ENCODE measurements around the gene ATG10. TPM values are rescaled to one million over a fixed set of nuclear protein-coding genes. Genes with fewer than 3 reads are reported as not detected.
A peak's percentile ranks its signal among the peaks of the same experiment; 100 is the strongest.
"Not testable (repeated sequence)": the region's sequence is repeated elsewhere in the genome, so short reads cannot be mapped to it uniquely, and the experiment has no call there.

Gene ATG10
- total RNA-seq, 1 experiment from 2014 or later = 34.5 TPM

DNA sequence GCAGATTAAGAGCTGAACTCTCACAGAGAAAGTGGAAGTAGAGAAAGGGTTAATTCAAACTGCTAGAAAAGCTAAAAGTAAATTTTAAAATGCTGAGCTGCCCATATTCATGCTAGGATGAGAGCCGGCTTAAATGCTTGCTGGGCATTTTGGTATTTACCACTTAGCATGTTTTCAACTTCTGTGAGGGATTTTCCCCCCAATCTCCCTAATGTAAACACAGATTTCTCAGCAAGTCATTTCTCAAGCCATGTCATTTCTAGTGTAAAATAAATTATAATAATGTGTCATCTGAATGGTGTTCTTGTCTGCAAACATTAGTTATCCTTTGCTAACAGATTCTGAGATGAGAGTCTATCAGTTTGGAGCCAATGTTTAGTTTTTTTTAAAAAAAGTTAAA is 284.0 kb downstream of the ATG10 start:
- no peak overlapping the region for H3K4me3 ChIP-seq (ENCODE audit: insufficient read depth, low read depth, low read length)
- no peak for DNase-seq

GRCh38 chr5:82257247-82257646 is 285.4 kb downstream of the ATG10 start:
- Histone ChIP-seq H3K36me3 (replicated peaks; ENCODE audit: control insufficient read depth, insufficient read depth, low read length) (no peaks in the 10 kb centered on the region), H3K4me3 (ENCODE audit: insufficient read depth, low read depth, low read length) (no peak overlapping the region), H3K27me3 (ENCODE audit: control insufficient read depth, insufficient read depth, low read length) (no peaks in the 10 kb centered on the region)
- DNase-seq = no peak

More for the DNA sequence above, 284.0 kb downstream of the ATG10 start:
- no peaks in the 10 kb centered on the region for H3K36me3 ChIP-seq (replicated peaks; ENCODE audit: control insufficient read depth, insufficient read depth, low read length)
- no peaks in the 10 kb centered on the region for H3K27me3 ChIP-seq (ENCODE audit: control insufficient read depth, insufficient read depth, low read length)

DNA sequence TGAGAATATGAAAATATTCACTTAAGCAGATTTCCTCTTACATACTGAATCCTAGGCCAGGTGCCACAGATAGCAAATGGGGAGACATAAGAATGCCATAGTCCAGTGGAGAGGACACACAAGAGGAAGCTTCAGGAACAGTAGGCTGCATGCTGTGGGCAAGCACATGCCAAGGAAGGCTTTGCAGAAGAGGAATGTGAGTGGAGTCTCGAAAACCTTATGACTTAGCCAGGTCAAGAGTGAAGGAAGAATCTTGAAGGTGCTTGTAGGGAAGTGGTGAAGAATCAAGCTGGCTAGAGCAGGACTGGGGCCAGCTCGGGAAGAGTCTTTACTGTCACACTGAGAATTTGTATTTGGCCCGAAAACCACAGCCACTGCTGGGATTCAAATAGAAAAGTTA is 285.9 kb downstream of the ATG10 start:
- H3K36me3 ChIP-seq (replicated peaks; ENCODE audit: control insufficient read depth, insufficient read depth, low read length) = no peaks in the 10 kb centered on the region
- no peak overlapping the region for H3K4me3 ChIP-seq (ENCODE audit: insufficient read depth, low read depth, low read length)
- H3K27me3 ChIP-seq (ENCODE audit: control insufficient read depth, insufficient read depth, low read length) = no peaks in the 10 kb centered on the region
- DNase-seq = peak; percentile 5

DNA sequence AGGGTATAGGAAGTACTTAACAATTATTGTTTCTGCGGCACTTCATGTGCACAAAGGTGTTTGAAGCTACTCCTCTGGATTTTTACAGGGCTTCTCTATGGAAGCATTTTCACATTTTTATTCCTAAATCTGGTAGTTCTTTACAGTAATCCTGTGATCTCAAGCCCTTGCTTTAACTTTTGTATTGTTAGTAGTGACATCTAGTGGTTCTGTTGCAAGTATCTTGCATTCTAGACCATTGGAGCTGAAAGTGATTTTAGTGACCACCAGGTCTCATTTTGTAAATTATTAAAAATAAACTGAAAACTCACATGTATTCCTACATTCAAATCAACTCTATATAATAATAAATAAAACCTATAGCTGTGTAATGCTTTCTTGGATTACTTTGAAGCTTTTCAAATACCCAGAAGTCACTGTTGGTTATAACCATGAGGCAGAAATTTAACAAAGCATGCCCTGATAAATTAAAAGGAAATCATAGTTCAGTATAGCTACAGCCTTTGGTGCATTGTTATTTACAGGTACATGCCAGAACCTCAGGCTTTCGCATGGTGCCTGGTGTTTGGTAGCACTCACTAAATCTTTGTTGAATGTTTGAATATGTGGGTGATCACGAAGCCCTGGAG is 287.5 kb downstream of the ATG10 start:
- peak; percentile 10 for DNase-seq
- H3K36me3 ChIP-seq (replicated peaks; ENCODE audit: control insufficient read depth, insufficient read depth, low read length) = no peaks in the 10 kb centered on the region

DNA sequence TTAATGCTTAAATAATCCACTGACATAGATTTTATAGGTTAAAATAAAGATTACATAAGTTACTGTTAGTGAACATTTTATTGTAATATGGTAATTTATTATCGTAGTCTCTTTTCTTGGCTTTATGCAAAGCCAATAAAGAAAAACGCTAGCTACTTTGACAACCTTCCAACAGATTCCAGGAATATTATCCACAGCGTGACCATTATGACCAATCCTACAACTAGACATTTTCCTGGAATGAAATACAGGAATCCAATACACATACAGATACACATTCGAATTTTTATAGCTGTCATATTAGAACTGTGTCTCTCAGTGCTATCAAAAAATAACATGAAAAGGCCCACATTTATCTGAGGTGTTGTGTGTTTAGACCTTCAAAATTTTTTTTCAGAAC is 293.2 kb downstream of the ATG10 start:
- Histone ChIP-seq H3K36me3 (replicated peaks; ENCODE audit: control insufficient read depth, insufficient read depth, low read length) (no peaks in the 10 kb centered on the region), H3K4me3 (ENCODE audit: insufficient read depth, low read depth, low read length) (no peak overlapping the region), H3K27me3 (ENCODE audit: control insufficient read depth, insufficient read depth, low read length) (no peaks in the 10 kb centered on the region)
- DNase-seq = no peak

More for the DNA sequence above, 287.5 kb downstream of the ATG10 start:
- H3K27me3 ChIP-seq (ENCODE audit: control insufficient read depth, insufficient read depth, low read length) = no peaks in the 10 kb centered on the region
- H3K4me3 ChIP-seq (ENCODE audit: insufficient read depth, low read depth, low read length) = no peak overlapping the region

GRCh38 chr5:82267297-82267933 is 295.6 kb downstream of the ATG10 start:
- not testable (repeated sequence) for H3K36me3 ChIP-seq (replicated peaks; ENCODE audit: control insufficient read depth, insufficient read depth, low read length); H3K27me3 ChIP-seq (ENCODE audit: control insufficient read depth, insufficient read depth, low read length); DNase-seq; H3K4me3 ChIP-seq (ENCODE audit: insufficient read depth, low read depth, low read length)

DNA sequence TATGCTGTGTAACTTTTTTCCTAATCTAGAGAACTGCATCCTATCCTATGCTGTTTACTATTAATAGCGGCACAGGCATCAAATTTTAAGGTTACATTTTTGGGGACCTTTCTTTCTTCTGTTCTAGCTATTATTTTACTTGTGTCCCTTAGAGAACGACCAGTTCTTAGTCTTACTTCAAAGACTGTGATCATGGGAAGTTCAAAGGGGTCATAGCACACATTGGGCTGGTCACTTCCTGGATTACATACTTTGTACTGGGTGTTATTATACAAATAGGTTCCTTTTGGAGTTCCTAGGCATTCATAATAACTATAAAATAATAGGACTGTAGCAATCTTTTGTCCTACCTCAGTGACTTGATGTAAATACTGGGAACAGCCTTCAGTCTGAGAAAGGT is 297.5 kb downstream of the ATG10 start:
- H3K36me3 ChIP-seq (replicated peaks; ENCODE audit: control insufficient read depth, insufficient read depth, low read length); H3K27me3 ChIP-seq (ENCODE audit: control insufficient read depth, insufficient read depth, low read length); H3K4me3 ChIP-seq (ENCODE audit: insufficient read depth, low read depth, low read length); DNase-seq: not testable (repeated sequence)

- not testable (repeated sequence) for DNase-seq; H3K4me3 ChIP-seq (ENCODE audit: insufficient read depth, low read depth, low read length); H3K27me3 ChIP-seq (ENCODE audit: control insufficient read depth, insufficient read depth, low read length)
- peaks cover 11% of the 10 kb centered on the region for H3K36me3 ChIP-seq (replicated peaks; ENCODE audit: control insufficient read depth, insufficient read depth, low read length)
Measured at GRCh38 chr5:82272571-82273356, 300.9 kb downstream of the ATG10 start.

DNA sequence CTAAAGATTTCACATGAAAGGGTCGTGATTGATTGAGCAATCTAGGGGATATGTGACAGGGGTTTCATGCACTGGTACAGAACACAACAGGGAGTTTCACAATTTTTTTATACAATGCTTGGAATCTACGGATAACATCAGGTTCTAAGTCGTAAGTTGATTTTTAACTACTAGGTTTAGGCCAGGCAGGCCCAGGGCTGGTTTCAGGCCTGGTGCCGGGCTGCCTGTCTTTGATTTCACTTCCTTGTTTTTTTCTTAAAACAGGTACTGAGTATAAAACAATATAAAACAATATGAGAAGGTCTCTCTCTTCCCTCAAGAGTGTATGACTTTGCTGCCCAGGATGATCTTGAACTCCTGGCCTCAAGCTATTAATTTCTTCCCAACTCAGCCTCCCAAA is 301.6 kb downstream of the ATG10 start:
- not testable (repeated sequence) for H3K27me3 ChIP-seq (ENCODE audit: control insufficient read depth, insufficient read depth, low read length); H3K4me3 ChIP-seq (ENCODE audit: insufficient read depth, low read depth, low read length); DNase-seq
- peaks cover 11% of the 10 kb centered on the region for H3K36me3 ChIP-seq (replicated peaks; ENCODE audit: control insufficient read depth, insufficient read depth, low read length)

GRCh38 chr5:82274343-82275211 is 302.8 kb downstream of the ATG10 start:
- H3K36me3 ChIP-seq (replicated peaks; ENCODE audit: control insufficient read depth, insufficient read depth, low read length) = peaks cover 11% of the 10 kb centered on the region
- H3K27me3 ChIP-seq (ENCODE audit: control insufficient read depth, insufficient read depth, low read length) = no peaks in the 10 kb centered on the region
- H3K4me3 ChIP-seq (ENCODE audit: insufficient read depth, low read depth, low read length) = no peak overlapping the region
- DNase-seq = peak; percentile 81

GRCh38 chr5:82275216-82275664 is 303.4 kb downstream of the ATG10 start:
- no peak overlapping the region for H3K4me3 ChIP-seq (ENCODE audit: insufficient read depth, low read depth, low read length)
- H3K36me3 ChIP-seq (replicated peaks; ENCODE audit: control insufficient read depth, insufficient read depth, low read length) = peaks cover 11% of the 10 kb centered on the region
- H3K27me3 ChIP-seq (ENCODE audit: control insufficient read depth, insufficient read depth, low read length) = no peaks in the 10 kb centered on the region
- DNase-seq = no peak

GRCh38 chr5:82276800-82277612 is 305.2 kb downstream of the ATG10 start:
- H3K4me3 ChIP-seq (ENCODE audit: insufficient read depth, low read depth, low read length) = peak overlapping the region; percentile 79
- peaks cover 11% of the 10 kb centered on the region for H3K36me3 ChIP-seq (replicated peaks; ENCODE audit: control insufficient read depth, insufficient read depth, low read length)
- no peak for DNase-seq
- no peaks in the 10 kb centered on the region for H3K27me3 ChIP-seq (ENCODE audit: control insufficient read depth, insufficient read depth, low read length)

GRCh38 chr5:82277613-82277986 is 305.8 kb downstream of the ATG10 start:
- Histone ChIP-seq H3K36me3 (replicated peaks; ENCODE audit: control insufficient read depth, insufficient read depth, low read length) (peaks cover 11% of the 10 kb centered on the region), H3K4me3 (ENCODE audit: insufficient read depth, low read depth, low read length) (peak overlapping the region; percentile 79), H3K27me3 (ENCODE audit: control insufficient read depth, insufficient read depth, low read length) (no peaks in the 10 kb centered on the region)
- DNase-seq = no peak
